Tibial nerve (tissue), 4 donors: Measurements from ENCODE around the gene CCL5. TPM values are rescaled to one million over a fixed set of nuclear protein-coding genes. Genes with fewer than 3 reads are reported as not detected.

Source experiments
- DNase-seq, 2 donors: peaks; one replicate each; pipeline ENCODE4 v3.0.0-alpha.2; 2019; ENCODE audit warnings: low spot score in 2 of 2
- H3K27ac ChIP-seq, 4 donors: fragments of 200-600 bp; sonication (generic) in 3 of 4; one replicate each; pipeline ENCODE4 v1.5.1; 2017 to 2019; ENCODE audit warnings: mild to moderate bottlenecking in 1 of 4
- H3K27me3 ChIP-seq, 2 donors: fragments of 200-600 bp; sonication (generic) in 1 of 2; one replicate each; pipeline versions ENCODE4 v1.5.1 to v1.6.0; 2017 to 2019
- H3K36me3 ChIP-seq, 3 donors: fragments of 200-600 bp; sonication (generic); one replicate each; pipeline ENCODE4 v1.5.1; 2018 to 2019
- H3K4me1 ChIP-seq, 4 donors: fragments of 200-600 bp; sonication (generic) in 3 of 4; one replicate each; pipeline ENCODE4 v1.5.1; 2017 to 2019
- H3K4me3 ChIP-seq, 4 donors: fragments of 200-600 bp; sonication (generic) in 3 of 4; one replicate each; pipeline ENCODE4 v1.5.1; 2017 to 2019; ENCODE audit warnings: mild to moderate bottlenecking in 1 of 4, moderate library complexity in 1 of 4
- H3K9me3 ChIP-seq, 4 donors: fragments of 200-600 bp; sonication (generic) in 3 of 4; one replicate each; pipeline ENCODE4 v1.5.1; 2017 to 2019
- EP300 ChIP-seq, 2 donors: sonication (generic); formaldehyde crosslinking; IDR thresholded peaks; one replicate each; pipeline ENCODE4 v1.6.1; 2017; ENCODE audit warnings: antibody characterized with exemption in 2 of 2, mild to moderate bottlenecking in 1 of 2
- POLR2A ChIP-seq, 2 donors: fragments of 450-650 bp; IDR thresholded peaks; one replicate each; pipeline ENCODE4 v1.6.1; 2017; ENCODE audit warnings: antibody characterized with exemption in 2 of 2, mild to moderate bottlenecking in 2 of 2, moderate library complexity in 2 of 2
- WGBS, 2 donors: methylation state at CpG; one replicate each; pipeline ENCODE4 v1.1.5; 2018; 5-methylcytosine and 5-hydroxymethylcytosine counted together
- total RNA-seq, 4 donors: library from RNA; depleted of rRNA; stranded (reverse); fragments of >200 nt; gene quantifications; one replicate each; pipeline ENCODE4 v1.1.0, GENCODE V29; 2016
- TF ChIP-seq, protein P1 (sequence below), 5 experiments: fragments of 200-600 bp in 3 of 5; fragments of 450-650 bp in 2 of 5; sonication (generic) in 3 of 5; IDR thresholded peaks; one replicate each; pipeline ENCODE4 v1.5.1; 2016 to 2019; ENCODE audit warnings: antibody characterized with exemption in 5 of 5, mild to moderate bottlenecking in 3 of 5, moderate library complexity in 2 of 5

Gene CCL5
- total RNA-seq, 4 donors from 2014 or later: 1.1 to 3.8 (median 1.4) TPM; not detected in 1

GRCh38 chr17:35917519-35918213 lies 37.5 kb upstream of the CCL5 start:
- H3K9me3 ChIP-seq: no peaks in the 10 kb centered on the region
- no peak overlapping the region for H3K27ac ChIP-seq
- H3K4me1 ChIP-seq: no peaks in the 10 kb centered on the region
- no peaks in the 10 kb centered on the region for H3K36me3 ChIP-seq
- H3K27me3 ChIP-seq: no peaks in the 10 kb centered on the region
- no peak for TF ChIP-seq POLR2A (IDR thresholded peaks at IDR 0.05)
- TF ChIP-seq EP300 (IDR thresholded peaks at IDR 0.05): no peak
- TF ChIP-seq, protein P1, sequence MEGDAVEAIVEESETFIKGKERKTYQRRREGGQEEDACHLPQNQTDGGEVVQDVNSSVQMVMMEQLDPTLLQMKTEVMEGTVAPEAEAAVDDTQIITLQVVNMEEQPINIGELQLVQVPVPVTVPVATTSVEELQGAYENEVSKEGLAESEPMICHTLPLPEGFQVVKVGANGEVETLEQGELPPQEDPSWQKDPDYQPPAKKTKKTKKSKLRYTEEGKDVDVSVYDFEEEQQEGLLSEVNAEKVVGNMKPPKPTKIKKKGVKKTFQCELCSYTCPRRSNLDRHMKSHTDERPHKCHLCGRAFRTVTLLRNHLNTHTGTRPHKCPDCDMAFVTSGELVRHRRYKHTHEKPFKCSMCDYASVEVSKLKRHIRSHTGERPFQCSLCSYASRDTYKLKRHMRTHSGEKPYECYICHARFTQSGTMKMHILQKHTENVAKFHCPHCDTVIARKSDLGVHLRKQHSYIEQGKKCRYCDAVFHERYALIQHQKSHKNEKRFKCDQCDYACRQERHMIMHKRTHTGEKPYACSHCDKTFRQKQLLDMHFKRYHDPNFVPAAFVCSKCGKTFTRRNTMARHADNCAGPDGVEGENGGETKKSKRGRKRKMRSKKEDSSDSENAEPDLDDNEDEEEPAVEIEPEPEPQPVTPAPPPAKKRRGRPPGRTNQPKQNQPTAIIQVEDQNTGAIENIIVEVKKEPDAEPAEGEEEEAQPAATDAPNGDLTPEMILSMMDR (IDR thresholded peaks at IDR 0.05): no peak
- no peak overlapping the region for H3K4me3 ChIP-seq
- no peak for DNase-seq
- 96 to 97% methylated on average over 29 of the region's 29 CpGs for WGBS, 2 donors

GRCh38 chr17:35915153-35915964 lies 35.2 kb upstream of the CCL5 start:
- Histone ChIP-seq H3K4me3 (no peak overlapping the region), H3K9me3 (no peaks in the 10 kb centered on the region), H3K36me3 (no peaks in the 10 kb centered on the region), H3K27ac (no peak overlapping the region), H3K27me3 (no peaks in the 10 kb centered on the region), H3K4me1 (no peaks in the 10 kb centered on the region)
- WGBS, 2 donors: 53 to 70% methylated on average over 3 of the region's 3 CpGs
- TF ChIP-seq, protein P1 (IDR thresholded peaks at IDR 0.05): no peak
- TF ChIP-seq EP300 (IDR thresholded peaks at IDR 0.05): no peak
- TF ChIP-seq POLR2A (IDR thresholded peaks at IDR 0.05): no peak
- DNase-seq: no peak

DNA sequence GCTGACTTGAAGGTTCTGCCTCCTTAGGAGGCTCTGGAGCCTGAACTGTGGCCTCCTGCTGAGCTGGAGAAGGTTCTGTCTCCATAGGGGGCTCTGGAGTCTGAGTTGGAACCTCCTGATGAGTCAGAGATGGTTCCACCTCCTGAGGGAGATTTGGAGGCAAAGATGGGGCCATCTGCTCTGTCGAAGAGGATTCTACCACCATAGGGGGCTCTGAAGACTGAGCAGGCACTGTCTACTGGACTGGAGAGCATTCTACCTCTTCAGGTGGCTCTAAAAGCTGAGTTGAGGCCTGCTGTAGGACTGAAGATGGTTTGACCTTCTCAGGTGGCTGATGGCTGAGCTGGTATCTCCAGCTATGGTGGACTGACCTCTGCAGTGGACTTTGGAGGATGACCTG lies 34.2 kb upstream of the CCL5 start:
- no peaks in the 10 kb centered on the region for H3K4me1 ChIP-seq
- H3K27me3 ChIP-seq: no peaks in the 10 kb centered on the region
- no peaks in the 10 kb centered on the region for H3K36me3 ChIP-seq
- no peak overlapping the region for H3K4me3 ChIP-seq
- DNase-seq: no peak
- TF ChIP-seq, protein P1 (IDR thresholded peaks at IDR 0.05): no peak
- no peak for TF ChIP-seq POLR2A (IDR thresholded peaks at IDR 0.05)
- TF ChIP-seq EP300 (IDR thresholded peaks at IDR 0.05): no peak
- H3K9me3 ChIP-seq: no peaks in the 10 kb centered on the region
- no peak overlapping the region for H3K27ac ChIP-seq
- no CpG with 5 or more reads among the region's 1 CpG for WGBS, 2 donors

- no peaks in the 10 kb centered on the region for H3K36me3 ChIP-seq
- DNase-seq: no peak
- no peak overlapping the region for H3K4me3 ChIP-seq
- no peaks in the 10 kb centered on the region for H3K9me3 ChIP-seq
- no peak overlapping the region for H3K27ac ChIP-seq
- no peaks in the 10 kb centered on the region for H3K27me3 ChIP-seq
- 79 to 94% methylated on average over 4 of the region's 4 CpGs for WGBS, 2 donors
- H3K4me1 ChIP-seq: no peaks in the 10 kb centered on the region
- TF ChIP-seq EP300 (IDR thresholded peaks at IDR 0.05): no peak
These were observed 33.4 kb upstream of the CCL5 start for GRCh38 chr17:35913609-35914008.

DNA sequence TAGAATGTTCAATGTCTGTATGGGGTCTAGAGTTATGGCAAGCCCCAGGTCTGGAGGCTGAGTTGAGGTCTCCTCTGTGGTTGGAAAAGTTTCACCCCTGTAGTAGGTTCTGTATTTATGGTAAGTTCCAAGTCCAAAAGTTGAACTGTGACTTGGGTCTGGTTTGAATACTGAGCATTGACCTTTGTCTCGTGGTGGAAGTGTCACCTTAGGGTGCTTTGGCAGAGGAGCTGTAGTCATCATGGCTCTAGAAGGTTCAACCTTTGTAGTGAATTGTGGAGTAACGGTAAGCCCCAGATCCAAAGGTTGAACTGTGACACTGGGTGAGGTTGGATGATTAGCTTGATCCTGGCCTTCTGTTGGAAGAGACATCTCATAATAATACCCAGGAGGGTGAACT lies 32.8 kb upstream of the CCL5 start:
- no peaks in the 10 kb centered on the region for H3K36me3 ChIP-seq
- H3K4me1 ChIP-seq: no peaks in the 10 kb centered on the region
- H3K4me3 ChIP-seq: no peak overlapping the region
- 68 to 84% methylated on average over 2 of the region's 2 CpGs for WGBS, 2 donors
- H3K27ac ChIP-seq: no peak overlapping the region
- DNase-seq: no peak
- TF ChIP-seq EP300 (IDR thresholded peaks at IDR 0.05): no peak
- no peaks in the 10 kb centered on the region for H3K27me3 ChIP-seq
- no peaks in the 10 kb centered on the region for H3K9me3 ChIP-seq

GRCh38 chr17:35912339-35912912 lies 32.3 kb upstream of the CCL5 start:
- Histone ChIP-seq H3K4me3 (no peak overlapping the region), H3K36me3 (no peaks in the 10 kb centered on the region), H3K9me3 (no peaks in the 10 kb centered on the region), H3K27ac (no peak overlapping the region), H3K27me3 (no peaks in the 10 kb centered on the region), H3K4me1 (no peaks in the 10 kb centered on the region)
- whole genome bisulfite sequencing, 2 donors: 96 to 97% methylated on average over 3 of the region's 3 CpGs
- no peak for DNase-seq
- TF ChIP-seq, protein P1 (IDR thresholded peaks at IDR 0.05): no peak
- TF ChIP-seq POLR2A (IDR thresholded peaks at IDR 0.05): no peak
- TF ChIP-seq EP300 (IDR thresholded peaks at IDR 0.05): no peak
